ENCODE data around the gene GPX4. TPM values are rescaled to one million over a fixed set of nuclear protein-coding genes. Genes with fewer than 3 reads are reported as not detected.

The GPX4 gene
- total RNA-seq, 1 experiment from 2014 or later = 355 TPM

GRCh38 chr19:1089126-1089771, 14.5 kb upstream of the GPX4 start:
- H3K4ac ChIP-seq (ENCODE audit: low read depth, low read length) = no peak overlapping the region
- no peaks in the 10 kb centered on the region for H3K9me3 Mint-ChIP-seq
- no peaks in the 10 kb centered on the region for H3K27me3 Mint-ChIP-seq (ENCODE audit: low read depth)
- H2BK15ac ChIP-seq (ENCODE audit: low read depth, low read length) = no peak overlapping the region
- H2BK12ac ChIP-seq (ENCODE audit: insufficient read length, low read depth, low read length) = no peak overlapping the region
- H3K79me1 ChIP-seq (ENCODE audit: insufficient read depth, low read depth, low read length, poor library complexity, severe bottlenecking) = peaks cover 6% of the 10 kb centered on the region
- peaks cover 1% of the 10 kb centered on the region for H3K23me2 ChIP-seq (ENCODE audit: insufficient read length, low read depth, low read length, poor library complexity, severe bottlenecking)
- H2BK5ac ChIP-seq (ENCODE audit: insufficient read length, low read length) = no peak overlapping the region
- H2AFZ ChIP-seq (ENCODE audit: low read length) = no peak overlapping the region
- no peaks in the 10 kb centered on the region for H3K9me3 ChIP-seq (ENCODE audit: control insufficient read depth, low read depth, low read length)
- H3K4me1 Mint-ChIP-seq = peaks cover 0 to 8% of the 10 kb centered on the region in 2 experiments; a peak in 3 of 4 replicates
- no peak overlapping the region for H3K4me3 Mint-ChIP-seq
- H3K18ac ChIP-seq (ENCODE audit: insufficient read length, low read depth, low read length) = no peak overlapping the region
- no peak overlapping the region for H3K9ac ChIP-seq (ENCODE audit: extremely low read depth, insufficient read length, low read length)
- H3K79me2 ChIP-seq (ENCODE audit: insufficient read depth, low read length) = peaks cover 7% of the 10 kb centered on the region; the same call in 1 of the 2 replicates
- H2BK20ac ChIP-seq (ENCODE audit: low read depth, low read length, poor library complexity, severe bottlenecking) = no peak overlapping the region
- H3K23ac ChIP-seq (ENCODE audit: insufficient read length, low read depth, low read length) = no peak overlapping the region
- H3K56ac ChIP-seq (ENCODE audit: insufficient read length, low read depth, low read length) = no peak overlapping the region
- no peak overlapping the region for H3K14ac ChIP-seq (ENCODE audit: insufficient read depth, low read length)
- no peak overlapping the region for H4K91ac ChIP-seq (ENCODE audit: insufficient read length, low read depth, low read length)
- no peak overlapping the region for H3T11ph ChIP-seq (ENCODE audit: low read length)
- H3K27ac ChIP-seq (ENCODE audit: insufficient read length, low read depth, low read length) = no peak overlapping the region
- no peak overlapping the region for H3K4me2 ChIP-seq (ENCODE audit: insufficient read depth, insufficient read length, low read length)
- DNase-seq = no peak
- no peak overlapping the region for H4K8ac ChIP-seq (replicated peaks; ENCODE audit: insufficient read length, low read depth, low read length)
- no peaks in the 10 kb centered on the region; the same call in 1 of the 2 replicates for H3K4me1 ChIP-seq (ENCODE audit: insufficient read depth, low read length)
- no peak overlapping the region for H3K27ac Mint-ChIP-seq
- TF ChIP-seq CTCF (conservative IDR thresholded peaks at IDR 0.05) = no peak
- H3K27me3 ChIP-seq (ENCODE audit: insufficient read depth, low read length) = no peaks in the 10 kb centered on the region
- H2AK5ac ChIP-seq (ENCODE audit: insufficient read length, low read length) = no peak overlapping the region
- H3K36me3 Mint-ChIP-seq (ENCODE audit: insufficient read depth in 1 of 3, low read depth in 3 of 3) = peaks cover 17 to 57% (median 48%) of the 10 kb centered on the region in 3 experiments; a peak in 6 of 7 replicates
- H4K5ac ChIP-seq (ENCODE audit: insufficient read length, low read depth, low read length) = no peak overlapping the region
- no peaks in the 10 kb centered on the region for H4K20me1 ChIP-seq (ENCODE audit: control insufficient read depth, insufficient read depth, insufficient read length)
- no CpG with 5 or more reads among the region's 32 CpGs for WGBS (ENCODE audit: extremely low coverage, insufficient read length, low lambda C conversion rate)
- no peak overlapping the region for H2BK120ac ChIP-seq (ENCODE audit: low read depth, low read length, poor library complexity, severe bottlenecking)
